ENCODE measurements around the gene AIRE. TPM values are rescaled to one million over a fixed set of nuclear protein-coding genes. Genes with fewer than 3 reads are reported as not detected.

Gene AIRE
- total RNA-seq, 6 experiments from 2014 or later, result not detected

DNA sequence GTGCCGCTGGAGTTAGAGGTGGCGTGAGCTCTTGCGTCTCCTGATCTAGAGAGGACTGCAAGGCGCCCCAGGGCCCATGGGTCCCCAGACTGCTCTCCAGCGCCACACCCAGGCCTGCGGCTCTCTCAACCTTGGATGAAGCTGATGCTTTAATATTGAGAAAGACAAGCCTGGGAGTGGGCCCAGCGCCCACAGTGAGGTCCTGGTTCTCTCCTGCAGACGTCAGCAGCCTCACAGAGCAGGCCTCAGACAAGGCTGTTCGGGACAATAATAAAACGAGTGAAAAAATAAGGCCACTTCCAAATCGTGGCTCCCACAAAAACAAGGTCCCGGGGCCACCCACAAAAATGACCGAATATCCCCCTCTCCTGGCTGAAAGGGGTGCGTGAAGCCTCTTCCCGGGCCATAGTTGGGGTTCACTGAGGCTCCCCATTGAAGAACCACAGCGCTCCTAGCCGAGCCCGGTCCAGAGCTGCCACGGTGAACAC lies 18.0 kb upstream of the AIRE start:
- intact Hi-C loops (cut with DNase I), result no loop called here
- 71% methylated on average over 9 of the region's 19 CpGs for WGBS (ENCODE audit: insufficient coverage, low coverage, low lambda C conversion rate, missing lambda C conversion rate)
- H3K4me3 ChIP-seq, result no peak overlapping the region
- no peaks in the 10 kb centered on the region for H3K27me3 ChIP-seq
- DNase-seq, result peak in 1 of 3 donors; percentile 46
- H3K36me3 ChIP-seq, result no peaks in the 10 kb centered on the region
- peak in 2 of 4 donors; percentile 13 to 27 for ATAC-seq
- no peaks in the 10 kb centered on the region for H3K9me3 ChIP-seq
- no peaks in the 10 kb centered on the region for H3K4me1 ChIP-seq
- no peak overlapping the region for H3K27ac ChIP-seq
- TF ChIP-seq POLR2A (IDR thresholded peaks at IDR 0.05) (no peak), CTCF (IDR thresholded peaks at IDR 0.05) (peak in 1 of 4 donors; percentile 17)

DNA sequence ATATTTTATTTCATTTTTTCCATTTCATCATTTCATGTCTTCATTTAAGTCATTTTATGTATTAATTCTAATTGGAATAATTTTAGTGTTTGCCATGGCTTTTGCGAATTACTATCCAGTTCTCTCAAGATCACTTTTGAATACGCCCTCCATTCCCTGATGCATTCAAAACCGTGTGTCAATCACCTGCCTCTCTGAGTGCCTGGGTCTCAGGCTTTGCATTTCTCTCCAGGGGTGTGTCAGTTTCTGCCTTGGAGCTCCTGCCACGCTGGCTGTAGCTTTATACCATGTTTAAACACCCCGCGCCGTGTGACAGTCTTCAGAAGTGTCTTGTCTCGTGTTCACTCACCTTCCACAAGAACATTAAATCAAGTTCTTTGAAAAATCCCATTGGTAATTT lies 16.6 kb upstream of the AIRE start:
- Histone ChIP-seq H3K27me3 (no peaks in the 10 kb centered on the region), H3K9me3 (no peaks in the 10 kb centered on the region), H3K27ac (no peak overlapping the region), H3K4me3 (no peak overlapping the region), H3K4me1 (no peaks in the 10 kb centered on the region), H3K36me3 (no peaks in the 10 kb centered on the region)
- ATAC-seq (no peak), DNase-seq (peak in 1 of 3 donors; percentile 15)
- TF ChIP-seq CTCF (IDR thresholded peaks at IDR 0.05) (no peak), POLR2A (IDR thresholded peaks at IDR 0.05) (no peak)
- intact Hi-C loops (cut with DNase I), result no loop called here
- WGBS (ENCODE audit: insufficient coverage, low coverage, low lambda C conversion rate, missing lambda C conversion rate), result 86% methylated on average over 7 of the region's 8 CpGs

DNA sequence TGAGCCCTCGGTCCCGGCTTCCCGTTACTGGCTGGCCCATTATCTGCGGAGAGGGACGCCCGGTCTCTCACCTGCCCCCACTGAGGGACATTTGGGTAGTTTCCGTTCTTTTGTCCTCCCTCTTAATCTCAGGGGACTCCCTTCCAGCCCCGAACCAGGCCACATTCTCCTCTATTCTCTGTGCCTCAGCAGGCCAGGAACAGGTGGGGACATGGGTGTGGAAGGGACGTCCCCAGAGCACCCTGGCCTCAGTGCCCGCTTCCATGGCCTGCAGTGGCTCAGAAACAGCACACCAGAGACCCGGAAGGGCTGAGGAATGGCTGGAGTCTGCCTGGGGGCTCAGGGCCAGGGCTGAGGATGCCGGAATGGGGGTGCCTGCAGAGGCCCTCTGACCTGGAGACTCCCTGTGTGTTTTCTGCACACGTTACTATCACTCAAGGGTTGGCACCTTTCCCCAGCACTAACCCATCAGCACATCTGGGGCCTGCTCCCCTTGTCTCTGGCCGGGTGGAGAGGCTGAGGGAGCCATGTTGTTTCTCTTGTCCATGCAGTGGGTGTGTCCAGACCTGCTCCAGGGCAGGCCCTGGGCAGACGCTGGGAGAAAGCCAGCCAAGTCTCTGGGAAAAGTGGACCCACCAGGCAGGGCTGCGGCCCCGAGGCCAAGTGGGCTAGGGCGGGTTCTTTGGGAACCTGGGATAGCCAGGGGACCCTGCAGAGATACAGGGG lies 14.0 kb upstream of the AIRE start:
- DNase-seq (peak in 1 of 3 donors; percentile 34), ATAC-seq (peak in 1 of 4 donors; percentile 8)
- 90% methylated on average over 2 of the region's 18 CpGs for WGBS (ENCODE audit: insufficient coverage, low coverage, low lambda C conversion rate, missing lambda C conversion rate)

DNA sequence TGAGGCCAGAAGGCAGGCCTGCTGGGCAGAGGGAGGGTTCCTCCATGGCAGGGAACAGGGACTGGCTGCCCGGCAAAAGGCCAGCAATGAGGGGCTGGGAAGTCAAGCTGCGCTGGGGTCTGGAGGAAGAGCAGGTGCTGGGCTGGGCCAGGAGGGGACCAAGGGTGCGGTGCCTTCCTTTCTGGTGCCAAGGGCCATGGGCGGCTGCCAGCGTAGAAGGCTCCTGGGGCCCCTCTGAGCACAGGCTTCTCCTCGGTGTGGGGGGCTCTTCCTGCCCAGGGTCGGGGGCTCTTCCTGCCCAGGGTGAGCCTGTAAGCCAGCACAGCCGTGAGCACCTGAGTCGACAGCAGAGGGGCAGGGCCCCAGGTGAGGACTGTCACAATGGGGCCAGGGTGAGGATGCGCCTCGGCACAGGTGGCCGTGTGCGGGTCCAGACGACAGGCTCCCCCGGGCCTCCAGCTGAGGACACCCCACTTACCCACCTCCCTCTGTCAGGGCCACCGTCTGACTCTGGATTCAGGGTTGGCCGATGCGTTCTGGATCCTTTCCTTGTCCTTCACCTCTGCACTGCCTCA lies 13.3 kb upstream of the AIRE start:
- WGBS (ENCODE audit: insufficient coverage, low coverage, low lambda C conversion rate, missing lambda C conversion rate), result 93% methylated on average over 2 of the region's 18 CpGs
- H3K4me3 ChIP-seq, result no peak overlapping the region
- H3K36me3 ChIP-seq, result no peaks in the 10 kb centered on the region
- DNase-seq (peak in 1 of 3 donors; percentile 37), ATAC-seq (peak in 1 of 4 donors; percentile 46)
- intact Hi-C loops (cut with DNase I), result no loop called here
- TF ChIP-seq CTCF (IDR thresholded peaks at IDR 0.05) (no peak), POLR2A (IDR thresholded peaks at IDR 0.05) (no peak)
- H3K4me1 ChIP-seq, result no peaks in the 10 kb centered on the region
- no peaks in the 10 kb centered on the region for H3K9me3 ChIP-seq
- H3K27me3 ChIP-seq, result no peaks in the 10 kb centered on the region
- no peak overlapping the region for H3K27ac ChIP-seq

More for the DNA sequence above, 14.0 kb upstream of the AIRE start:
- Histone ChIP-seq H3K4me1 (no peaks in the 10 kb centered on the region), H3K4me3 (no peak overlapping the region), H3K27me3 (no peaks in the 10 kb centered on the region), H3K27ac (no peak overlapping the region), H3K36me3 (no peaks in the 10 kb centered on the region), H3K9me3 (no peaks in the 10 kb centered on the region)
- TF ChIP-seq POLR2A (IDR thresholded peaks at IDR 0.05), result no peak
- no peak for TF ChIP-seq CTCF (IDR thresholded peaks at IDR 0.05)
- intact Hi-C loops (cut with DNase I), result no loop called here
